Stimulated activated CD4-positive, alpha-beta T cell treated with anti-CD3 and anti-CD28 coated beads, Interleukin-12 subunit alpha, Interleukin-12 subunit beta, amount 100 ng/mL, for 4 hours (primary cell): ENCODE data around the gene LCN2.
"Not testable (repeated sequence)": the region's sequence is repeated elsewhere in the genome, so short reads cannot be mapped to it uniquely, and the experiment has no call there.

Experiments used
- DNase-seq: peaks from one replicate; pipeline ENCODE4 v3.0.0-alpha.2; 2020

The LCN2 gene

GRCh38 chr9:128169925-128170324, 20.7 kb downstream of the LCN2 start:
- no peak for DNase-seq

GRCh38 chr9:128174062-128174461, 24.8 kb downstream of the LCN2 start:
- no peak for DNase-seq

GRCh38 chr9:128175102-128175563, 25.9 kb downstream of the LCN2 start:
- no peak for DNase-seq

GRCh38 chr9:128175726-128176125, 26.5 kb downstream of the LCN2 start:
- no peak for DNase-seq

GRCh38 chr9:128178806-128179431, 29.7 kb downstream of the LCN2 start:
- DNase-seq = no peak

- no peak for DNase-seq
Observed at GRCh38 chr9:128180001-128180400, 30.7 kb downstream of the LCN2 start.

- DNase-seq = no peak
Observed at GRCh38 chr9:128180447-128180846, 31.2 kb downstream of the LCN2 start.

- not testable (repeated sequence) for DNase-seq
Observed at GRCh38 chr9:128181480-128181879, 32.2 kb downstream of the LCN2 start.

GRCh38 chr9:128182893-128183588, 33.8 kb downstream of the LCN2 start:
- DNase-seq = no peak

- no peak for DNase-seq
Observed at GRCh38 chr9:128185979-128186965, 37.0 kb downstream of the LCN2 start.

GRCh38 chr9:128187361-128187760, 38.1 kb downstream of the LCN2 start:
- DNase-seq = no peak

- DNase-seq = no peak
Observed at GRCh38 chr9:128188209-128188608, 39.0 kb downstream of the LCN2 start.

GRCh38 chr9:128190013-128190412, 40.8 kb downstream of the LCN2 start:
- DNase-seq = no peak

- no peak for DNase-seq
Observed at GRCh38 chr9:128190516-128191405, 41.5 kb downstream of the LCN2 start.

- DNase-seq = peak; percentile 73
Observed at GRCh38 chr9:128191406-128192046, 42.3 kb downstream of the LCN2 start, which contains the start of gene CIZ1. CIZ1 (minus strand) TSS chr9:128191572; CDS start chr9:128190857, 715 bp downstream.

GRCh38 chr9:128192601-128193371, 43.5 kb downstream of the LCN2 start:
- peak; percentile 39 for DNase-seq

- DNase-seq = no peak
Observed at GRCh38 chr9:128193469-128194096, 44.3 kb downstream of the LCN2 start.

GRCh38 chr9:128201441-128202369, 52.5 kb downstream of the LCN2 start:
- DNase-seq = no peak

GRCh38 chr9:128202648-128203023, 53.4 kb downstream of the LCN2 start:
- DNase-seq = no peak
